ENCODE data around the gene RYR3.

- TF ChIP-seq CTCF (IDR thresholded peaks at IDR 0.05) (no peak), POLR2A (IDR thresholded peaks at IDR 0.05) (no peak)
These were observed 675 bp downstream of the RYR3 start for GRCh38 chr15:33311312-33311971.
